Measurements from ENCODE around the gene DUSP10.

- TF ChIP-seq CTCF (IDR thresholded peaks at IDR 0.05; ENCODE audit: low read length), result no peak
- no peak for TF ChIP-seq EZH2 (IDR thresholded peaks at IDR 0.05; ENCODE audit: borderline replicate concordance, low read length)
Observed at GRCh38 chr1:221756830-221757551, 15.1 kb upstream of the DUSP10 start.

Measured in OCI-LY1 (cell line).